Kidney capillary endothelial cell (primary cell): Measurements from ENCODE around the gene CARD8.
A peak's percentile ranks its signal among the peaks of the same experiment; 100 is the strongest.

Experiments used
- DNase-seq: peaks from one replicate; pipeline ENCODE4 v3.0.0-alpha.2; 2018; ENCODE audit warnings: low spot score

CARD8 gene

DNA sequence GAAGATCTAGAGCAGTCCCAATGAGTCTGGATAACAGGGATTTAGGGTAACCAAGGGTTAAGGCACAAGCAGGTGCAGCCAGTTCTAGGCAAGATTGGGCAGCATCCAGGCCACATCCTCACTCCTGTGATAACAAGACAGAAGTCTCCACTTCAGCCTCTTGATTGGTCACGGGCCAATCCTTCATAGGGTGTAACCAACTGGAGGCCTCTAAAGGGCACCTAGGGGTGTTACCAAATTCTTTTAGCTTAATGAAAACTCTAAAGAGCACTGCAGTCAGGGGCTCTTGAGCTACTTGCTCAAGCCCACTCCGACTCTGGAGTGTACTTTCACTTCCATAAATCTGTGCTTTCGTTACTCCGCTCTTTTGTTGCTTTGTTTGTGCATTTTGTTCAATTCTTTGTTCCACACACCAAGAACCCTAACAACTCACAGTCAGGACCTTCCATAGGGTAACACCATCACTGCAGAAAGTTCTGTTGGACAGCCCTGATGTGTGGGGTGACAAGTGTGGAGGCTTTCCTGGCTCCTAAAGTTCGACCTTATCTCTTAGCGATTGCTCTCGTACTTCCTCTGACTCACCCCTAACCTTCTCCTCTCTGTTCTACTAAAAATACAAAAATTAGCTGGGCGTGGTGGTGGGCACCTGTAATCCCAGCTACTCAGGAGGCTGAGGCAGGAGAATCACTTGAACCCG lies 49.2 kb downstream of the CARD8 start:
- DNase-seq, result no peak

DNA sequence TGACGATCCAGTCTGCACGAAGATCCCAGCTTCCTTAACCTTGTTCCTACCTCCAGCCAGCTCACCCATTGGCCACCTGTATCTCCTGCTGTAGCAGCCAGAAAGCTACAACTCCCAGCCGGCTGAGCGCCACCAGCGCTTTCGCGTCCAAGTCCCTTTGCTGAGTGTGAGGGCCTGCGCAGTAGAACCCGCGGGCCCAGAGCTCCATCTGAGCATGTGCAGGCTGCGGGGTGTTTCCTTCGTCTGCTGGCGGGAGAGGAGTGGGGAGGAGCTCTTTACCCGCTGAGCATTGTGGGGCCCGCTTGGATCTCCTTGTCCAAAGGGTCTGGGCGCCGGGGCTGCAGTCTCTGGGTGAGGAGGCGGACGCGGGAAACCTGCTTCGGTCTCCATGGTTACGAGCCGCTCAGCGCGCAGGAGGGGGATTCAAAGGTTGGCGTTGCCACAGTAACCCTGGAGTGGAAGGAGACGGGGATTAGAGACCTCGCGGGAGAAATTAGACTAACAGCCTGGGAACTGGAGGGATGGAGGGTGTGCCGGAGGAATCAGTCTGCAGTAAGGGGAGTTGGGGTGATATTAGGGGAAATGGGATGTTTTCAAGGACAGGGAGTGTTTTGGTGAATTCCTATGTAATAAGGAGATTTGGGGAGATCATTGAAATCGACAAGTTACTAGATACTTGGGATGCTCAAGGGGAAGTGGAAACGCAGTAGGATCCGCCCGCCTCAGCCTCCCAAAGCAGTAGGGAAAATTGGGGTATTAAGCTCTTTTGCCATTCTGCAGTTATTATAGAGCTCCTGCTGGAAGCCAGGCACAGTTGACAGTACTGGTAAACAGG lies 51.7 kb downstream of the CARD8 start:
- peak; percentile 93 for DNase-seq

DNA sequence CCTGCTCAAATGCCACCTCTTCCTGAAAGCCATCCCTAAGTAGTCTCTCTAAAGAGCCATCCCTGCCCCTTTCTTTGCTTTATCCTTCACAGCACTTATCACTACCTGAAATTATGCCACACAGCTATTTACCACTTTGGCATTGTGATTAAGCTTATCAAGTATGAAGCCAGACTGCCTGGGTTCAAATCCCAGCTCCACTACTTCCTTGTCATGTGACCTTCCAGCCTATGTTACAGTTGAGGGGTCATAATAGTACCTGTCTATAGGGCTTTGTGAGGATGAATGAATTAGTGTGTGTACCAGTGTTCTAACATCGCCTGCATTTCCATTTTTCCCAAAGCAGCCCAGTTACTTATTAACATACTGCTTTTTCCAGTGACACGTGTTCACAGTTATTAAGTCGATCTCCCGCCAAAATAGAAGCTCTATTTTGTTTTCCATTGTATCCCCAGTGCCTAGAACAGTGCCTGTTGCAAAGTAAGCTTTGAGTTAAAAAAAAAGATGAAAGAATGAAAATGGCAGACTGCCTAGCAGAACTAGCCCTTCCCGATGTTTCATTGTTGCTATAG lies 52.4 kb downstream of the CARD8 start:
- DNase-seq, result no peak

DNA sequence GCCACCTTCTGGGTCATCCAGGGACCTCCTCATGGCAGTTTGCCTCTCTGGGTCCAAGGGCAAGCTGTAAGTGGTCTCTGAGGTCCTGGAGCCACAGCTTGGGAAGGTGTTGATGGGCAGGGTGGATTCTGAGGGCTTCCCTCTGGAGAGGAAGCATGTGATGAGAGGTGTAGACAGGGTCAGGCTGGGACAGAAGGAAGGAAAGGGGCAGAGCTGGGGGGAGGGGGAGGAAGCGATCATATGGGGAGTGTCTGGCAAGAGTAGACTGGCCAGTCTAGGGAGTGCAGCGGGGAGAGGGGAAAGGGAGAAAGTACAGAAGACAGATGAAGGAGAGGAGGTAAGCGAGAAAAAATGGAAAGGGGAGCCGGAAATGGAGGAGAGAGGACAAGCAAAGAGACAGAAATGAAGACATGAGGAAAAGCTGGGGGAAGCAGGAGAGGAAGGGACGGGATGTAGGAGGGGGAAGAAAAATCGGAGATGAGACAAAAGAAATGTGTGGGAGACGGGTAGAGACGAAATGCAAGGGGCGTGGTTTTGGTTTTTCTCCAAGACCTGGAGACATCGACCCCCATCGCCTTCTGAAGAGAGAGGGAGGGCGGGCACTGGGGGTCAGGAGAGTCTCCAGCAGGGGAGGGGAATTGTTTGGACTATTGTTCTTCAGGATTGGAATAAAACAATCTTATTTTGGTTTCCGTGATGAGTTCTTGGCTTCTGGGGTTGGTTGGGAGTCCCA lies 58.6 kb downstream of the CARD8 start:
- peak; percentile 10 for DNase-seq

DNA sequence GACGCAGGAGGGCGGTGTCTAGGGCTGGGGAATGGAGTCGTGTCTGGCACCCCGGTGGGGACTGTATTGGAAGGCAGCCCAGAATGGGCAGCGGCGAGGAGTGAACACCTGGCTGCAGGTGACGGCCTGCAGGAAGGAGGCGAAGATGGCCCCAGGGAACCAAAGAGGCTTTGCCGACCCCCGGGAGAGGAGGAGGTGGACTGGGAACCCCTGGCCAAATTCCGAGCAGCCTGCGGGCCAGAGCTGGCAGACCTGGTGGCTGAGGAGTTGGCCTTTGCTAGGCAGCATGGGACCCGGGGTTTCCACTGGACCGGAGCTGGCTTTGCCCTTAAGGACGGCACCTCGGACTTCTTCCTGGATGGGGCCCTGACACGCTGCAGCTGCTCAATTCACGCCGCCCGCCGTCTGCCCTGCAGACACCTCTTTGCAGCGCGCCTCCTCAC lies 59.4 kb downstream of the CARD8 start:
- DNase-seq, result no peak

DNA sequence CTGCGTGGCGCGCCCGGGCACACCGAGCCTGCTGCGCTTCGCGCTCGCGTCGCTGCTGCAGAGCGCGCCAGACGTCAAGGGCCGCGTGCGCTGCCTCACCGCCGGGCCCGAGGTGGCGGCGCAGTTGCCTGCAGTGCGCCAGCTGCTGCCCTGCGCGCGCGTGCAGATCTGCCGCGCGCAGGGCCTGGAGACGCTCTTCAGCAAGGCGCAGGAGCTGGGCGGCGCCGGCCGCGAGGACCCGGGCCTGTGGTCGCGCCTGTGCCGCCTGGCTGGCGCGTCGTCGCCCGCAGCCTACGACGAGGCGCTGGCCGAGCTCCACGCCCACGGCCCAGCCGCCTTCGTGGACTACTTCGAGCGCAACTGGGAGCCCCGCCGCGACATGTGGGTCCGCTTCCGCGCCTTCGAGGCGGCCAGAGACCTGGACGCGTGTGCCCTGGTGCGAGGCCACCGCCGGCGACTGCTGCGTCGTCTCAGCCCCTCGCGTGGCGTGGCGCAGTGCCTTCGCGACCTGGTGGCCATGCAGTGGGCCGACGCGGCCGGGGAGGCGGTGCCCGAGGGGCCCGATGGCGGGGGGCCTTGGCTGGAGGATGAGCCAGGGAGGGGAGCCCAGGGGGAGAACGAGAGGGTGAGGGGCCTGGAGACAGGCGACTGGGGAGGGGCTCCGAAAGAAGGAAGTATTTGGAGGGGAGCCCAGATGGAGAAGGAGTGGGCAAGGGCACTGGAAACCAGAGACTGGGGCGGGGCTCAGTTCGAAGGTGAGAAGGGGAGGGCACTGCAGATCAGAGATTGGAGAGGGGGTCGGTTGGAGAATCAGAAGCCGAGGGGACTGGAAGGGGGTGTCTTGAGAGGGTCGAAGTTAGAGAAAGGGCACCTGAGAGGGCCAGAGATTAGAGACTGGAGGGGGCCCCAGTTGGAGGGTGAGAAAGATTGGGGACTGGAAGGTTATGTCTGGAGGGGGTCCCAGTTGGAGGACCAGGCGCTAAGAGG lies 60.6 kb downstream of the CARD8 start:
- no peak for DNase-seq

DNA sequence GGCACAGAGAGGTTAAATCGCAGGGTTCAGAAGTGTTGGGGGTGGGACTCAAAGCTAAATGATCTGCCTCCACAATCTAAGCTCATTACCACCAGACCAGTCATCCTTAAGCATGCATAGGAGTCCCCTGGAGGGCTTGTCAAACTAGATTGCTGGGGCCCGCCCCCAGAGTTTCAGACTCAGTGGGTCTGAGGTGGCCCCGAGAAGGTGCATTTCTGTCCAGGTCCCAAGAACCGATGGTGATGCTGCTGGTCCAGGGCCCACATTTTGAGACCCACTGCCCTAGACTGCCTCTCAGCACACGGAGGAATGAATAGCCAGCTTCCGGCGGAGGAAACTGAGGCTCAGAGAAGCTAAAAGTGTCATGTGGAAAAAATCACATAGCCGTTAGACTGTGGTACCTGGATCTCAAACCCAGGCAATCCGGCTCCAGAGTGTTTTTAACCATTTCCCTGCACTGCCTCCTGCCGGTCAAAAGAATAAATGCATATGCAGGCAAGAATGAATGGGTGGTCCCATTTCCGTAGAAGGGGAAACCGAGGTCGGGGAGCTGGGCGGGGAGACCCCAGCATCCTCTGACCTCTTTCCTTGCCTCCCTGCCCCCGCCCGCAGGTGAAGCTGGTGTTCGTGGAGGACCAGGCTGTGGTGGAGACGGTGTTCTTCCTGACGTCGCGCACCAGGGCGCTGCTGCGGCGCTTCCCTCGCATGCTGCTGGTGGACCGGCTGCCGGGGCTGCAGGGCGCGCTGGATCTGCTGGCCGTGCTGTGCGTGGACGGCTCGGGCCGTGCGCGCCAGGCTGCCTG lies 61.5 kb downstream of the CARD8 start:
- DNase-seq, result no peak

DNA sequence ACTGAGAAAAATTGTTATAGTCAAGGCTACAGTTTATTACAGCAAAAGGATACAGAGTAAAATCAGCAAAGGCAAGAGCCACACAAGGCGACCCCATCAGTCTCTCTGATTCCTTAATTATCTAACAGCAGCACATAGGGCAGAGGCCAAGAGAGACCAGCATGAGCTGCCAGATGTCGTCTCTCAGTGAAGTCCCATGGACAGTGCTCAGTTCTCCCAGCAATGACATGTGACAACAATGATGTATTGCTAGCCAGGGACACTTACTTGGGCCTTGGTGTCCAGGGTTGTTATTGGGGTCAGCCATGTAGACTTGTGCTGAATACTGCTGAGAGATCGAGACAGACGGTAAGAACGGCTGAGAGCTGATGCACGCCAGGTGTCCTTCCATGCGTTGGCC lies 63.0 kb downstream of the CARD8 start:
- no peak for DNase-seq

DNA sequence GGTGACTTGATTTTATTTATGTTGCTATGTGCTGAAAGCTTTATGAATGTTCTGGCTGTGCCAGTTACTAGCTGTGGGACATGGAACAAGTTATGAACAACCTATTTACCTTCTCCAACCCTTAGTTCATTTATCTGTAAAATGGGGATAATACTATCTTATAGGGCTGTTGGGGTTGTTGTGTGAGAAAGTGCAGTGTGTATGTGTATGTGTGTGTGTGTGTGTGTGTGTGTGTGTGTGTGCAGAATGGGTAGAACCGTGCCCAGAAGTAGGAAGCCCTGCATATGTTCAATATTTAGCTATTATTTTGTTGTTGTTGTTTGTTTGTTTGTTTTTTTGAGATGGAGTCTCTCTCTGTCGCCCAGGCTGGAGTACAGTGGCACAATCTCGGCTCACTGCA lies 64.8 kb downstream of the CARD8 start:
- DNase-seq, result no peak

DNA sequence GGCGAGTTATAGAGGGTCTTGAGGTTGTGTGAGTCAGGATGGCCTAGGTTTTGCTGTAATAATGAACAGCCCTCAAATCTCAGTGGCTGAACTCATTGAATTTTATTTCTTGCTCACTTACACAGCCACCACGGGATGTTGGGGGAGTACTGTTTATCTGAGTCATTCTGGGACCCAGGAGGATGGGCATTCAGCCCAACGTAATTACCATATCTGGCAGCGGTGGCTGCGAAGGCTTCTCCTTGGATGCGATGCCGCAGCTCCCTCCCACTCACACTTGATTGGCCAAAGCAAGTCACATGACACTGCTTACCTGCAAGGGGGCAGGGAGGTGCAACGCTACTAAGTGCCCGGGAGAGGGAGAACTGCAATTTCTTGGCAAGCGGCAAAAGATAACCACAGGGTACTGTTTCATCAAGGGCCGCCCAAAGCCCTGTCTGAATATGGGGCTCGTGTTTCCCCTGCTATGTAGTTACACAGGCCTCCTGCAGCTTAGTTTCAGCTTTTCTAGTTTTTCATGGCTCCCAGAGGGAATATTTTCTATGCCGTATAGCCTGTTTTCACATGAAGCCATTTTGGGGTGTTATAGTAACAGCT lies 65.3 kb downstream of the CARD8 start:
- no peak for DNase-seq

DNA sequence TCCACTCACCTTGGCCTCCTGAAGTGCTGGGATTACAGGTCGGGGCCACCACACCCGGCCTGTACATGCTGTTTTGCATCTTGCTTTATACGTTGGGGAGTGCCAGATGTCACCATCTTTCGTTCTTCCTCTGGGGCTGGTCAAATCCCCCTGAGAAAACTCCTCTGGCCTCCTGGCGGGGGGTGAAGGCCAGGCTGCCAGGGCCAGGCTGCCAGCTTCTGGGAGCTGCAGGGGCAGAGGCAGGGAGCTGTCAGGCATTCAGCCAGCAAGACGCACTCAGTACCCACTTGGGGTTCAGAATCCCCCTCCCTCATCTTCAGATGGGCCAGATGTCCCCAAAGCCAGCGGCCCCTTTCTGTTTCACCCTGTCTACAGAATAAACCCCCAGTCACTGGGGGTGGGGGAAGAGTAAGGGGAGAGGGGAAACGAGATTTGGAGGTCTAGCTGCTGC lies 69.1 kb downstream of the CARD8 start:
- no peak for DNase-seq

DNA sequence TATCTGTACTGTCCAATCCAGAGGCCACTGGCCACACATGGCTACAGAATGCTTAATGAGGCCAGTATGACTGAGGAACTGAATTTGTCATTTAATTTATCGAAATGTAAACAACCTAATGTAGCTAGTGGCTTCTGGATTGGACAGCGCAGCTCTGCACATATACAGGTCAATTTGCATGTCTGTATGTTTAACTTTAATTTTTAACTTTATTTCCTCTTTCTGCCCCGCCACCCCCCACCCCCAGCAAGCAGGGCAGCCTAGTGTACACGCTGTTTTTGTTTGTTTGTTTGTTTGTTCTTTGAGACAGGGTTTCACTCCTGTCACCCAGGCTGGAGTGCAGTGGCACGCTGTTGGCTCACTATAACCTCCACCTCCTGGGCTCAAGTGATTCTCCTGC lies 69.7 kb downstream of the CARD8 start:
- DNase-seq, result no peak

DNA sequence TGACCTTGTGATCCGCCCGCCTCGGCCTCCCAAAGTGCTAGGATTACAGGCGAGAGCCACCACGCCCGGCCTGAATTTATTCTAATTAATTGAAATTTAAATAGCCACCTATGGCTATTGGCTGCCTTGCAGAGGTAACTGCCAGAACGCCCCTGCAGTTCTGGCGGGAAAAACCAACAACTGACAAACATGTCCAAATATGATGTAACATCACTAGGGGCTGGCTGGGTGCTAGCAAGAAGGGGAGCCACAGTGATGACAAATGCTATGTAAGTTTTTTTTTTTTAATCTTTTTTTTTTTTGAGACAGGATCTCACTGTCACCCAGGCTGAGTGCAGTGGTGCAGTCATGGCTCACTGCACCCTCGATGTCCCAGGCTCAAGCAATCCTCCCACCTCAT lies 72.4 kb downstream of the CARD8 start:
- DNase-seq, result no peak

DNA sequence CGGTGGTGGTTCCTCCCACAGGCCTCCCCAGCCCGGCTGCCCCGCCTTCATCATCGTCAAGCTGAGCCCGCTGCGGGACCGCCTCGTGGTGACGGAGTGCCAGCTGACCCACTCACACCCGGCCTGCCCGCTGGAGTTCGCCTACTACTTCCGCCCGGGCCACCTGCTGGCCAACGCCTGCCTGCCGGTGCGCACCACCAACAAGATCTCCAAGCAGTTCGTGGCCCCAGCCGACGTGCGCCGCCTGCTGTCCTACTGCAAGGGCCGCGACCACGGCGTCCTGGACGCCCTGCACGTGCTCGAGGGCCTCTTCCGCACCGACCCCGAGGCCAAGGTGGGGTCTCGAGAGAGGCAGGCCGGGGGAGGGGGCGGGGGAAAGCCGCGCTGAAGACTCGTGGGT lies 73.3 kb downstream of the CARD8 start:
- DNase-seq, result no peak

DNA sequence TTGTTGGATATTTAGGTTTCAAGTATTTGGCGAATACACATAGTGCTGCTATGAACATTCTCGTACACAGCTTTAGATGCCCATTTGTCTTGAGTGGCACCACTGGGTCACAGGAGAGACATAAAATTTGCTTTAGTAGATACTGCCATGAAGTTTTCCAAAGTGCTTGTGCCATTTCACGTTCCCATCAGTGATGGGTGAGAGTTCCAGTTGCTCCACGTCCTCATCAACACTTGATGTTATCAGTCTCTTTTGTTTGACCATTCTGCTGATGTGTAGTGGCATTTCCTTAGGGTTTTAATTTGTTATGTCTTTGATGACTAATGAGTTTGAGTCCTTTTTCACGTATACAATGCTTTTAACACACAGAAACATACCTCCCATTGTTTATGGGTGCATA lies 74.2 kb downstream of the CARD8 start:
- DNase-seq, result no peak

DNA sequence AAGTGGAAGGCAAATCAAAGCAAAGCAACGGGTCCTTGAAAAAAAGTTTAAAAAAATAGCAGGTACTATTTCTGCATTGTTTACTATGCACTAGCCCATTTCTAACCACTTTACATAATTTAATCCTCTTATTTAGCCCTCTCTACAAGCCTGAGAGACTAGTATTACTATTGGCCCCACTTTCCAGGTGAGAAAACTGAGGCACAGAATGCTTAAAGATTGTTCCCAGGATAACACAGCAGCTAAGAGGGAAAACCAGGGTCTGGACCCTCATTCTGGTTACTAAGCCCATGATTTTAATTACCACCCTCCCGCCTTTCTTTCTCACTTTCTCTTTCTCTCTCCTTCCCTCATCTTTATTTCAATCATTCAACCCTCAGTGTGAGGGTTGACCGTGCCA lies 79.5 kb downstream of the CARD8 start:
- no peak for DNase-seq

DNA sequence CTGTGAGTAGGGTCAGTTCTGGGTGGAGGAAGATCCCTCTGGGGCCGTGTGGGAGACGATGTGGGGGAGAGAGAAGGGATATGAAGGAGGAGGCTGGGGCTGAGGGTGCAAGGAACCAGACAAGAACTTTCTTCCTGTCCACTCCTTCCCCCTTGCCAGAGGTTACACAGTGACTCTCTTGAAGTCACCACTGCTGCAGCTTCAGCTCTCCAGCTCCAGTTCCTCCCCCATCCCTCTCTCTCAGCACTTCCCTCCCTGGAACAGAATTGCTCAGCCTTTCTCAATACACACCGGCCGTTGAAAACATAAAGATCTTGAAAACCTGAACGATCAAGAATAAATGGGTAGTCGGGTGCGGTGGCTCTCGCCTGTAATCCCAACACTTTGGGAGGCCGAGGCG lies 80.1 kb downstream of the CARD8 start:
- DNase-seq, result no peak

DNA sequence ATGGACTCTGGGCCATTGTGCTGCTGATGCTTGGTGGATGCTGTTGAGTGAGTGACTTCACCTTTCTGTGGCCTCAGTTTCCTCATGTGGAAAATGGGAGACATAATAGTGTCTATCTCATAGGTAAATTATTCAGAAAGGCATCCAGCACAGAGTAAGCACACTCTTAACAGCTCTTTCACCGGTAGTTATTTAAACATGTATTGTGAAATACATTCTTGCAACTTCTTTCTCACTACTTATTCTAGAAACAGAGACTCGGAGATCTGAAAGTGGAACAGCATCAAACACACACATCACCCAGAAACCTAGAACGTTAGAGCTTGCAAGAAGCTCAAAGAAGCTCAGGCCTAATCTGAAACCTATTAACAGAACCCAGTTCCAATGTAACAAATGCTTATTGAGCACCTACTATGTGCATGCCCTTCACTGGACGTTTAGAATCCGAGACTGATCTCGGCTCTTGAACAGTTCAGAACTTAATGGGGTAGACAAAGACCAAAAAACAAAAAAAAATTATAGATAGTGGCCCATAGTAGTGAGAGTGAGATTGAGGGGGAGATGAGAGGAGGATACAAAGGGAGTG lies 81.2 kb downstream of the CARD8 start:
- DNase-seq, result no peak

DNA sequence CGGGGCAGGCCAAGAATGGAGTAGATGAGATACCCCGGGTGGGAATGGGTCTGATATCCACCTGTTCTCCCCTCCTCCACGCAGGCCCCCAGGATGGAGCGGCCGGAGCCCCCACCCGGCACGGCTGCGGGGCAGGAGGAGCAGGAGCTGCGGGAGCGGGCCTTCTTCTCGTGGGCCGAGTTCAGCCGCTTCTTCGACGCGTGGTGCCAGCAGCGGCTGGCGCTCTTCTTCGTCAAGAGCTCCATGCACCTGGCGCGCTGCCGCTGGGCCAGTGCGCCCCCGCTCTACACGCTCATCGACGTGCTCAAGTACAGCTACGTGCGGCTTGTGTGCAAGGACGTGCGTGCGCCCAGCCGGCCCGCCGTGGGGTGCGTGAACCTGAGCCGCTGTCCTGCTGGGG lies 84.0 kb downstream of the CARD8 start:
- DNase-seq, result no peak
